ENCODE results near the gene PKHD1. TPM values are rescaled to one million over a fixed set of nuclear protein-coding genes. Genes with fewer than 3 reads are reported as not detected.
A peak's percentile ranks its signal among the peaks of the same experiment; 100 is the strongest.

The PKHD1 gene
- total RNA-seq, 1 experiment from 2014 or later, result not detected

DNA sequence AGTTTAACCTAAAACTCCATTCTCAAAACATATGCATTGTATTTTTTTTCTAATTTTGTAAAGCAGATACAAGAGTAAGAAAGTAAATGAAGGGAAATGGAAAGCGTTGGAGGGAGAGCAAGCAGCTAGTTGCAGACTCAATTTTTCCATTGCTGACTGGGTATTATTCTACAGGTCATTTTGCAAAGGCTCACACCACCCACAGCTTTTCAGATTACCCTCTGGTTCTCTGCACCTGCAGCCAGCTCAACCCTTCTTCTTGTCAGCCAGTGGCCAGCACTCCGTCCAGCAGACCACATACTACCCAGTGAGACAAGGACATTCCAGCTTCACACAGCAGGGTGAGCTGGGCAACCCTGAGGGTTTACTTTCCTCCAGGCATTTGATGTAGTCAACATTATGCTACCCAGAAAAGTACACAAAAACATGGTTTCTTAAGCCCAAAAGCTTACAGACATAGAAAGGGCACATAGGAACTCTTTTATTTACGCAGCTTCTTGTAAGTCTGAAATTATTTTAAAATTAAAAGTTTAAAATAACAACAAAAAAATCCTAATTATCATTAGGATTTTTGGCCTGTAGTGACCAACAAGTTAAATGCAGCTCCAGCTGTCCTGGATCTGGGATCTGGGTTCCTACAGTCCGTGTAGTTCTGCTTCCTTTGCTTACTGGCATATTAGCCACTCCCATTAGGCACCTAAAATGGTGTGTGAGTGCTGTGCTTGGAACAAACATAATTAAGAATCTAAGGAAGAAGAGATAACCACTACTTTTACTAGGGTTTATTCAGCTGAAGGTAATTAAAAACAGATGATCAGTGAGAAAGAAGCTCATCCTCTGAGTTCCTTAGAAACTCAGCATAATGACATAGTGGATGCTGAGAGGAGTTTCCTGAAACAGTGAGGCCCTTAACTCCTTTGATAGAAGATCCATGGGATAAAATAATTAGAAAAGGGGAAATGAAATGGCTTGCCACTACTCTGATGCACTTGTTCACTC, 185.3 kb downstream of the PKHD1 start:
- no peaks in the 10 kb centered on the region for H3K36me3 Mint-ChIP-seq (ENCODE audit: insufficient read depth, unreplicated experiment)
- no TSS peak for BruUV-seq (replicated peaks)
- CTCF ChIA-PET, result interaction anchor here (0.6 kb wide), 2 partner anchors 97 to 146 kb away, joined by 3 to 4 read pairs; no protein-coding TSS in a partner anchor
- H3K9me3 Mint-ChIP-seq (ENCODE audit: unreplicated experiment), result no peaks in the 10 kb centered on the region
- no peak overlapping the region for H3K27ac Mint-ChIP-seq (ENCODE audit: low read depth, unreplicated experiment)
- POLR2A ChIA-PET, result no interaction called here
- intact Hi-C loops (cut with micrococcal nuclease), result no loop called here
- TF ChIP-seq, protein P1, sequence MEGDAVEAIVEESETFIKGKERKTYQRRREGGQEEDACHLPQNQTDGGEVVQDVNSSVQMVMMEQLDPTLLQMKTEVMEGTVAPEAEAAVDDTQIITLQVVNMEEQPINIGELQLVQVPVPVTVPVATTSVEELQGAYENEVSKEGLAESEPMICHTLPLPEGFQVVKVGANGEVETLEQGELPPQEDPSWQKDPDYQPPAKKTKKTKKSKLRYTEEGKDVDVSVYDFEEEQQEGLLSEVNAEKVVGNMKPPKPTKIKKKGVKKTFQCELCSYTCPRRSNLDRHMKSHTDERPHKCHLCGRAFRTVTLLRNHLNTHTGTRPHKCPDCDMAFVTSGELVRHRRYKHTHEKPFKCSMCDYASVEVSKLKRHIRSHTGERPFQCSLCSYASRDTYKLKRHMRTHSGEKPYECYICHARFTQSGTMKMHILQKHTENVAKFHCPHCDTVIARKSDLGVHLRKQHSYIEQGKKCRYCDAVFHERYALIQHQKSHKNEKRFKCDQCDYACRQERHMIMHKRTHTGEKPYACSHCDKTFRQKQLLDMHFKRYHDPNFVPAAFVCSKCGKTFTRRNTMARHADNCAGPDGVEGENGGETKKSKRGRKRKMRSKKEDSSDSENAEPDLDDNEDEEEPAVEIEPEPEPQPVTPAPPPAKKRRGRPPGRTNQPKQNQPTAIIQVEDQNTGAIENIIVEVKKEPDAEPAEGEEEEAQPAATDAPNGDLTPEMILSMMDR (IDR thresholded peaks at IDR 0.05; ENCODE audit: unreplicated experiment), result no peak
- H3K4me3 Mint-ChIP-seq (ENCODE audit: unreplicated experiment), result no peak overlapping the region
- DNase-seq (ENCODE audit: unreplicated experiment), result no peak
- no peaks in the 10 kb centered on the region for H3K27me3 Mint-ChIP-seq (ENCODE audit: insufficient read depth, unreplicated experiment)
- H3K4me1 Mint-ChIP-seq (ENCODE audit: insufficient read depth, unreplicated experiment), result no peaks in the 10 kb centered on the region

DNA sequence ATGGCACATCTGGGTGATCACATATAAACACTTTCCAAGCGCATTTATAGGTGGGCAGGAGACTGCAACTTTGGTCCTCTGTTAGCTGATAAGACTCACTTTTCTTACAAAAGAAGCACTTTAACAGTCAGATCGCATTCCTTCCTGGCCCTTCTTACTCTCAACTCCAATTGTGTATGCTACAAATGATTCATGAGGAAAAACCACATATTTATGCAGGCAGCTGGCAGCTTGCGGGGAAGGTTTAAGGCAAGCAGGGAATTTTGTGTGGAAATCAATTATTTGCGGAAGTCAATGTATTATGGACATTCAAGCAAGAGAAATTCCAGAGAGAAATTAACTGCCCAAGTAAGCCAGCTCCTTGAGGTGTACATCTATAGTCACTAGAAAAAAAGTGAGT, 194.0 kb downstream of the PKHD1 start:
- intact Hi-C loops (cut with micrococcal nuclease), result no loop called here
- no peaks in the 10 kb centered on the region for H3K27me3 Mint-ChIP-seq (ENCODE audit: insufficient read depth, unreplicated experiment)
- DNase-seq (ENCODE audit: unreplicated experiment), result no peak
- H3K9me3 Mint-ChIP-seq (ENCODE audit: unreplicated experiment), result no peaks in the 10 kb centered on the region
- ChIA-PET CTCF (interaction anchor here (0.6 to 1.7 kb wide), 4 partner anchors 70 to 1077 kb away, joined by 3 read pairs; no protein-coding TSS in a partner anchor), POLR2A (interaction anchor here (1.3 kb wide), 1 partner anchor 13 kb away, joined by 6 read pairs; no protein-coding TSS in a partner anchor)
- H3K36me3 Mint-ChIP-seq (ENCODE audit: insufficient read depth, unreplicated experiment), result no peaks in the 10 kb centered on the region
- TF ChIP-seq, protein P1 (IDR thresholded peaks at IDR 0.05; ENCODE audit: unreplicated experiment), result no peak
- no peak overlapping the region for H3K4me3 Mint-ChIP-seq (ENCODE audit: unreplicated experiment)
- H3K27ac Mint-ChIP-seq (ENCODE audit: low read depth, unreplicated experiment), result no peak overlapping the region
- BruUV-seq (replicated peaks), result no TSS peak
- no peaks in the 10 kb centered on the region for H3K4me1 Mint-ChIP-seq (ENCODE audit: insufficient read depth, unreplicated experiment)

DNA sequence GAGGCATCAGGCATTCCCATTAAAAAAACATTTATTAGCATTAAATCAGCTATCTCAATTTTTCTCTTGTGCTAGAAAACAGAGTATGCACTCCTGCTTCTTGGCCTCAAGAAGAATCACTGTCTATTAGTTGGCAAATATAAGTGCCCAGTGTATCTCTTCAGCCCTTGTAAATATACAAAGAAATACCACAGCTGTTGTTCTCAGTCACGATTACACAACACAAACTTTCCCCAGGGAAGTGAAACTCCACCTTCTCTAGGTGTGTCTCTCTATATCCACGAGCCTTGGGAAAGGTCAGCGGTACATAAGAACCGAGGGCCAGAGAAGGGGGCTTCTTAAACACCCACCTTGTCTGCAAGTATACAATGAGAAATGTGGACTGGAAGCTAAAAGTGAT, 194.7 kb downstream of the PKHD1 start:
- H3K27ac Mint-ChIP-seq (ENCODE audit: low read depth, unreplicated experiment), result no peak overlapping the region
- H3K4me1 Mint-ChIP-seq (ENCODE audit: insufficient read depth, unreplicated experiment), result no peaks in the 10 kb centered on the region
- ChIA-PET POLR2A (no interaction called here), CTCF (interaction anchor here (0.9 to 1.7 kb wide), 2 partner anchors 16 to 1077 kb away, joined by 3 read pairs; no protein-coding TSS in a partner anchor)
- no peak overlapping the region for H3K4me3 Mint-ChIP-seq (ENCODE audit: unreplicated experiment)
- no peaks in the 10 kb centered on the region for H3K36me3 Mint-ChIP-seq (ENCODE audit: insufficient read depth, unreplicated experiment)
- intact Hi-C loops (cut with micrococcal nuclease), result no loop called here
- no peaks in the 10 kb centered on the region for H3K9me3 Mint-ChIP-seq (ENCODE audit: unreplicated experiment)
- no peaks in the 10 kb centered on the region for H3K27me3 Mint-ChIP-seq (ENCODE audit: insufficient read depth, unreplicated experiment)
- BruUV-seq (replicated peaks), result no TSS peak
- DNase-seq (ENCODE audit: unreplicated experiment), result peak; percentile 33
- TF ChIP-seq, protein P1 (IDR thresholded peaks at IDR 0.05; ENCODE audit: unreplicated experiment), result no peak

DNA sequence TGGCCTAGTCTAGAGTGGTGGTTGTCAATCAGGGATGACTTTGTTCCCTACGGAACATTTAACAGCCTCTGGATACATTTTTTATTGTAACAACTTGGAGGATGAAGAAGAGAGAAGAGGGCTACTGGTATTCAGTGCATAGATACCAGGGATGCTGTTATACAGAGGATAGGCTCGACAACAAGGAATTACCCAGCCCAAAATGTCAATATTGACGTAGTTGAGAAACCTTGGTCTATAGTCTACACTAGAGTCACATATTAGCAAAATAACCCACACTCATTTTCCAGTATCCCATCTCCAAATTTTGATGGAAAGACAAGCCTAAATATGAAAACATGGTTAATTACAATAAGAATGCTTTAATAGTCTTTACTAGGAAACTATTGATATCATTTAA, 195.1 kb downstream of the PKHD1 start:
- CTCF ChIA-PET, result interaction anchor here (0.9 kb wide), 1 partner anchor 16 kb away, joined by 3 read pairs; no protein-coding TSS in a partner anchor
- Mint-ChIP-seq H3K27me3 (ENCODE audit: insufficient read depth, unreplicated experiment) (no peaks in the 10 kb centered on the region), H3K4me1 (ENCODE audit: insufficient read depth, unreplicated experiment) (no peaks in the 10 kb centered on the region), H3K9me3 (ENCODE audit: unreplicated experiment) (no peaks in the 10 kb centered on the region), H3K36me3 (ENCODE audit: insufficient read depth, unreplicated experiment) (no peaks in the 10 kb centered on the region), H3K4me3 (ENCODE audit: unreplicated experiment) (no peak overlapping the region), H3K27ac (ENCODE audit: low read depth, unreplicated experiment) (no peak overlapping the region)
- DNase-seq (ENCODE audit: unreplicated experiment), result no peak
- intact Hi-C loops (cut with micrococcal nuclease), result no loop called here
- POLR2A ChIA-PET, result no interaction called here
- no TSS peak for BruUV-seq (replicated peaks)
- TF ChIP-seq, protein P1 (IDR thresholded peaks at IDR 0.05; ENCODE audit: unreplicated experiment), result no peak

Data from MCF 10A (cell line).